Cardiac ventricle fibroblast (primary cell): ENCODE results near the gene EMC10. TPM values are rescaled to one million over a fixed set of nuclear protein-coding genes. Genes with fewer than 3 reads are reported as not detected.

ENCODE experiments used
- total RNA-seq: library from RNA; depleted of rRNA; stranded (reverse); fragments of >200 nt; gene quantifications from 2 replicates; pipeline ENCODE4 v1.2.3, GENCODE V29; 2015

Gene EMC10
- total RNA-seq = 72.9 and 77.7 TPM in 2 replicates

DNA sequence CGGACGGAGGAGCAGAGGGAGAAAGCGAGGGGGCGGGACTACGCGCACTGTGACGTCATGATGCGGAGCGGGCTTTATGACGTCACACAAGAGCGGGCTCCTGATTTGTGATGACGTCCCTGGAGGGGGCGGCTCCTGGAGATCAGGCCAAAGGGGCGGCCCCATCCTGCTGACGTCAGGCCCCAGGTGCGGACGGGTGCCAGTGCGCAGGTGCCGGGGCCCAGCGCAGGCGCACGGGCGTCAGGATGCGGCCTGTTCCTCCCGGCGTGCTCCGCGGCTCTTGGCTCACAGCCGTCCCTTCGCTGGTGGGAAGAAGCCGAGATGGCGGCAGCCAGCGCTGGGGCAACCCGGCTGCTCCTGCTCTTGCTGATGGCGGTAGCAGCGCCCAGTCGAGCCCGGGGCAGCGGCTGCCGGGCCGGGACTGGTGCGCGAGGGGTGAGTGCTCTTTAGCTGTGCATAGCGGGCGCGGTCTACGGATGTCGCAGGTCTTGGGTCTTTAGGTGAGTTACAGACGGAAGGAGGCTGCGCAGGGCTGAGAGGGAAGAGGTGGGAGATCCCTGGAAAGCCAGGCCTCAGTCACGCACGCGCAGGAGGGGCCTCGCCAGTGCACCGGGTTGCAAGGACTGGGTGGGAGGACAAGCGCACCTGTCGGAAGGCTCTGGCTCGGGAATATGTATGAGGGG, at the start of gene EMC10, which contains the start of gene GARIN5A:
Gene EMC10, plus strand, starts transcription at position 284 of the 683 bp plus-strand sequence. Its CDS starts 38 bp downstream, at position 322.
Gene GARIN5A, minus strand, starts transcription at position 625 of the 683 bp plus-strand sequence. Its CDS starts 460 bp downstream, at position 165.

GRCh38 chr19:50432221-50433028, 43.9 kb upstream of the EMC10 start, which contains the start of gene MYBPC2:
Gene MYBPC2, plus strand, starts transcription at chr19:50432892. Its CDS starts 62 bp downstream, at chr19:50432954.

GRCh38 chr19:50511069-50511822, 34.9 kb downstream of the EMC10 start, which contains the start of gene JOSD2:
Gene JOSD2, minus strand, starts transcription at chr19:50511191. Its CDS starts 760 bp downstream, at chr19:50510431.

DNA sequence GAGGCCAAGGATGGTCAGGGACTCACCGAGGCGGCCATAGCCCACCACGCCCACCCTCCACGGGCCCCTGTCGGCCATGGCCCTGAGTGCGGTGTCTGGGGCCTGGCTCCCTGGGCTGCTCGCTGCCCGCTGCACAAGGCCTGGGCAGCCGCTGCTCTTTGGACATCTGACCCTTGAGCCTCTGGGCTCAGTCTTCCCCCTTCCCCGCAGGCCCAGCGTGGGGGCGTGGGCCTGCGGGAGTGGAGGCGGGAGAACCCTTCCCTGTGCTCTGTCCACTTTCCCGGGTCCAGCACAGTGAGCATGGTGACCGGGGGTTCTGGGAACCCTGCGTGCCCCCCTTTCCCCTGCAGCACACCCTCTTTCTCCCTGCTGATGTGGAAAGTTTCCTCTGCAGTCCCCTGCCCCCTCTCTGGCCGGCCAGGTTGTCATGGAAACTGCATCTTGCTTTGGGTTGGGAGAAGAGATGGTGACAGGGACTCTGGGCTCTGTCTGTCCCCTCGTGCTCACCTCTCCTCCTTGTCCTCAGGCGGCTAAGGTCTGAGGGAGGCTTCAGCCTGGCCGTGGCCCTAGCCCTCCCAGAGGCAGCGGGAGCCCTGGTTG, 37.5 kb downstream of the EMC10 start, which contains the start of gene ASPDH:
Gene ASPDH, minus strand, starts transcription at position 168 of the 600 bp plus-strand sequence. Its CDS starts 90 bp downstream, at position 78.

Other genes with a start within 250 kb of the EMC10 start
- 0.20 and 0.25 TPM in 2 replicates for gene KCNC3, start 147.1 kb upstream of the EMC10 start, total RNA-seq
- gene NAPSA, start 110.9 kb upstream of the EMC10 start, total RNA-seq = not detected in 2 replicates
- gene NR1H2, start 100.0 kb upstream of the EMC10 start, total RNA-seq = 77.4 and 87.6 TPM in 2 replicates
- gene POLD1, start 92.2 kb upstream of the EMC10 start, total RNA-seq = 16.2 and 16.6 TPM in 2 replicates
- not detected in 2 replicates for gene SPIB, start 57.6 kb upstream of the EMC10 start, total RNA-seq
- not detected in 2 replicates for gene MYBPC2, start 43.6 kb upstream of the EMC10 start, total RNA-seq
- gene GARIN5A, start 341 bp downstream of the EMC10 start, total RNA-seq = 0.44 and 1.7 TPM in 2 replicates
- gene JOSD2, start 34.7 kb downstream of the EMC10 start, total RNA-seq = 45.0 and 51.3 TPM in 2 replicates
- gene ASPDH, start 37.4 kb downstream of the EMC10 start, total RNA-seq = not detected in 2 replicates
- gene LRRC4B, start 91.9 kb downstream of the EMC10 start, total RNA-seq = 0.06 TPM in 1 of 2 replicates, not detected in the other
- 0.05 and 0.19 TPM in 2 replicates for gene SYT3, start 163.4 kb downstream of the EMC10 start, total RNA-seq
- not detected in 2 replicates for gene C19orf81, start 172.9 kb downstream of the EMC10 start, total RNA-seq
- 1.1 and 4.7 TPM in 2 replicates for gene SHANK1, start 243.3 kb downstream of the EMC10 start, total RNA-seq
- gene CLEC11A, start 246.9 kb downstream of the EMC10 start, total RNA-seq = 288 and 306 TPM in 2 replicates